DND-41 (cell line): ENCODE data around the gene MDH1.

ENCODE experiments used
- ATAC-seq: fragments of 200-7000 bp; cut with Tn5 transposase; 3 replicates; pipeline ENCODE4 v1.9.1; 2021; ENCODE audit warnings: low read depth; ENCODE audit not compliant: insufficient read depth
- DNase-seq: peaks from one replicate; pipeline ENCODE4 v3.0.0-alpha.2; 2020
- H2AFZ ChIP-seq: 2 replicates; pipeline ENCODE4 v1.6.0; 2012; ENCODE audit warnings: low read depth, low read length
- H3K27ac ChIP-seq: 2 replicates; pipeline ENCODE4 v1.5.1; 2012; ENCODE audit warnings: low read length, inconsistent platforms
- H3K27me3 ChIP-seq: fragments of 200-600 bp; sonication (generic); 2 replicates; pipeline ENCODE4 v1.6.0; 2012; ENCODE audit warnings: low read length, mild to moderate bottlenecking, inconsistent platforms; ENCODE audit not compliant: insufficient read depth, poor library complexity
- H3K36me3 ChIP-seq: 2 replicates; pipeline ENCODE4 v1.5.1; 2012; ENCODE audit warnings: low read length, inconsistent platforms; ENCODE audit not compliant: insufficient read depth
- H3K4me1 ChIP-seq: 2 replicates; pipeline ENCODE4 v1.5.1; 2012; ENCODE audit warnings: mild to moderate bottlenecking, low read length; ENCODE audit not compliant: insufficient read depth
- H3K4me2 ChIP-seq: 2 replicates; pipeline ENCODE4 v1.6.0; 2012; ENCODE audit warnings: mild to moderate bottlenecking, moderate library complexity, low read length, inconsistent platforms; ENCODE audit not compliant: insufficient read depth
- H3K4me3 ChIP-seq, 2 experiments: fragments of 200-600 bp in 1 of 2; shearing (Covaris generic) in 1 of 2; 2 replicates each; pipeline ENCODE4 v1.5.1; 2012 to 2016; ENCODE audit warnings: inconsistent platforms in 2 of 2, low read length in 2 of 2, mild to moderate bottlenecking in 2 of 2, low read depth in 1 of 2, moderate library complexity in 1 of 2
- H3K79me2 ChIP-seq: 2 replicates; pipeline ENCODE4 v1.6.0; 2012; ENCODE audit warnings: low read length, inconsistent platforms; ENCODE audit not compliant: insufficient read depth
- H3K9ac ChIP-seq: 2 replicates; pipeline ENCODE4 v1.6.0; 2012; ENCODE audit warnings: low read depth, mild to moderate bottlenecking, inconsistent platforms, low read length, moderate library complexity
- H3K9me3 ChIP-seq: 2 replicates; pipeline ENCODE4 v1.5.1; 2012; ENCODE audit warnings: low read length, moderate library complexity, mild to moderate bottlenecking, inconsistent platforms; ENCODE audit not compliant: insufficient read depth, severe bottlenecking
- H4K20me1 ChIP-seq: 2 replicates; pipeline ENCODE4 v1.6.0; 2012; ENCODE audit warnings: low read length; ENCODE audit not compliant: insufficient read depth
- EZH2 ChIP-seq: IDR thresholded peaks from 3 replicates; pipeline ENCODE4 v1.6.1; 2012; ENCODE audit warnings: borderline replicate concordance, low read depth, mild to moderate bottlenecking, moderate library complexity, low read length, inconsistent platforms; ENCODE audit not compliant: severe bottlenecking
- TF ChIP-seq, protein P1 (sequence below): IDR thresholded peaks from 2 replicates; pipeline ENCODE4 v1.5.1; 2012; ENCODE audit warnings: borderline replicate concordance, low read length, moderate library complexity, mild to moderate bottlenecking; ENCODE audit not compliant: poor library complexity, severe bottlenecking; ENCODE audit errors: extremely low read depth

The MDH1 gene

DNA sequence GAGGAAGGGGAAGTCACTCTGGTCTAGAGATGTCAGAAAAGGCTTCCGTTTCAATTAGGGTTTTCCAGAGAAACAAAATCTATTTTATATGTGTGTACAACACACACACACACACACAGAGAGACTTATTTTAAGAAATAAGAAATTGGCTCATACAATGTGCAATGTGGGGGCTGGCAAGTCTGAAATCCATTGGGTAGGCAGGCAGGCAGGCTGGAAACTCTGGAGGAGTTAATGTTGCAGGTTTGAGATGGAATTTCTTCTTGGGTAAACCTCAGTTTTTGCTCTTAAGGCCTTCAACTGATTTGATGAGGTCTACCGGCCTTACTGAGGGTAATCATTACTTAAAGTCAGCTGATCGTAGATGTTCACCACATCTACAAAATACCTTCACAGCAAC, 62.6 kb downstream of the MDH1 start:
- no peaks in the 10 kb centered on the region for H3K9me3 ChIP-seq
- H3K4me3 ChIP-seq = no peak overlapping the region
- H3K4me2 ChIP-seq = no peak overlapping the region
- H3K36me3 ChIP-seq = no peaks in the 10 kb centered on the region
- ATAC-seq = no peak
- no peak overlapping the region for H2AFZ ChIP-seq
- H3K27ac ChIP-seq = no peak overlapping the region
- no peaks in the 10 kb centered on the region for H3K4me1 ChIP-seq
- H3K9ac ChIP-seq = no peak overlapping the region
- no peaks in the 10 kb centered on the region for H3K27me3 ChIP-seq
- DNase-seq = no peak
- TF ChIP-seq, protein P1, sequence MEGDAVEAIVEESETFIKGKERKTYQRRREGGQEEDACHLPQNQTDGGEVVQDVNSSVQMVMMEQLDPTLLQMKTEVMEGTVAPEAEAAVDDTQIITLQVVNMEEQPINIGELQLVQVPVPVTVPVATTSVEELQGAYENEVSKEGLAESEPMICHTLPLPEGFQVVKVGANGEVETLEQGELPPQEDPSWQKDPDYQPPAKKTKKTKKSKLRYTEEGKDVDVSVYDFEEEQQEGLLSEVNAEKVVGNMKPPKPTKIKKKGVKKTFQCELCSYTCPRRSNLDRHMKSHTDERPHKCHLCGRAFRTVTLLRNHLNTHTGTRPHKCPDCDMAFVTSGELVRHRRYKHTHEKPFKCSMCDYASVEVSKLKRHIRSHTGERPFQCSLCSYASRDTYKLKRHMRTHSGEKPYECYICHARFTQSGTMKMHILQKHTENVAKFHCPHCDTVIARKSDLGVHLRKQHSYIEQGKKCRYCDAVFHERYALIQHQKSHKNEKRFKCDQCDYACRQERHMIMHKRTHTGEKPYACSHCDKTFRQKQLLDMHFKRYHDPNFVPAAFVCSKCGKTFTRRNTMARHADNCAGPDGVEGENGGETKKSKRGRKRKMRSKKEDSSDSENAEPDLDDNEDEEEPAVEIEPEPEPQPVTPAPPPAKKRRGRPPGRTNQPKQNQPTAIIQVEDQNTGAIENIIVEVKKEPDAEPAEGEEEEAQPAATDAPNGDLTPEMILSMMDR = no peak
- H4K20me1 ChIP-seq = no peaks in the 10 kb centered on the region
- no peaks in the 10 kb centered on the region for H3K79me2 ChIP-seq

DNA sequence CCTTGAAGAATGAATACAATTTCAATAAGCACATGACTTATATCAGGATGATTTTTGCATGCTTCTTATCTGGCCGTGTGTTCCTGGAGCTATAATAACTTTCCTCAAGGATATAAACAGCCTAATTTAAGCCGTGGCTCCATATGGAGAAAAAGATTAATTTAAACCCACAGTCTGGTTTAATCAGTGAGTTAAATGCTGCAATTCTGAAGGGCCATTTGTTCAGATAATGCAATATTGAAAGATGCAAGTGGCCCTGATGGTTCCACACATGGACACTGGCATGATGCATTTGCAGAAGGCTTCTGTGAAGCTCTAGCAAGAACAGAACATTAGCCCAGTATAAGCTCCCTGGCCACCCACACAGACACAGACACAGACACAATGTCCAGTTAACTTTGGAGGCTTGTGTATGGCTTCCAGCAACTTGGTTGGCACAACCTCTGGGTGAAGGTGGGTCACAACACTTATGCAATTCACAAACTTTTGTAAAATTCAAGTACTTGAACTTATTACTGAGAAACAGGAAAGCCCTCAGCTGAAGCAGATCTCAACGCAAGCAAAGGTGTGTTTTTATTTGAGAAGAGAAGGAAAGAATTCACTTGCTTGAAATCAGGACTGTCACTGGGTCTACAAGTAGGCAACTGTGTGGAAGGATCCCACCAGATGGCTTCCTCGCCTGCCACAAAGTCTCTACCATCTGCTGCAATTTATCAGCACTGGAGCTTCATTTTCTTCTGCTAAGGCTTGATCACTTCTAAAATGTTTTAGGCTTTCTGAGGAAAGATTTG, 63.3 kb downstream of the MDH1 start:
- no peak overlapping the region for H3K4me2 ChIP-seq
- TF ChIP-seq, protein P1 = no peak
- no peak for TF ChIP-seq EZH2
- H3K4me1 ChIP-seq = no peaks in the 10 kb centered on the region
- H3K4me3 ChIP-seq = no peak overlapping the region
- H3K79me2 ChIP-seq = no peaks in the 10 kb centered on the region
- ATAC-seq = no peak
- no peaks in the 10 kb centered on the region for H3K36me3 ChIP-seq
- DNase-seq = no peak
- no peak overlapping the region for H3K9ac ChIP-seq
- H4K20me1 ChIP-seq = no peaks in the 10 kb centered on the region
- no peaks in the 10 kb centered on the region for H3K9me3 ChIP-seq
- H3K27me3 ChIP-seq = no peaks in the 10 kb centered on the region
- H3K27ac ChIP-seq = no peak overlapping the region
- H2AFZ ChIP-seq = no peak overlapping the region

DNA sequence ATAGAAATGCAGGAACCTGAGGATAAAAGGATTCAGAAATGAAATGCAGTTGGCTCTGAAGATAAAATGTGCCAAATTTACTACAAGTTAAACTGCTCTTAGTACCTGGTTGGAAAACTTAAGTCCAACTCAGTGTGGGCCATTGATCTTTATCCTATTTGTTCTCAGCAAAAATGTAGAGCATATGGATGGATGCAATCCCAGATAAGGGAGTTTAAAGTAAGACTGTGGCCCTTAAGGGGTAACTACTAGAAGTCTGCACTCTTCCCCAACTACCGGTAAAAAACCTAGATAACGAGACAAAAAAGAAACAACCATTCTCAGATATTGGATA, 63.9 kb downstream of the MDH1 start:
- Histone ChIP-seq H3K9me3 (no peaks in the 10 kb centered on the region), H3K4me2 (no peak overlapping the region), H2AFZ (no peak overlapping the region), H3K27ac (no peak overlapping the region), H3K9ac (no peak overlapping the region), H3K4me3 (no peak overlapping the region), H3K36me3 (no peaks in the 10 kb centered on the region), H4K20me1 (no peaks in the 10 kb centered on the region), H3K27me3 (no peaks in the 10 kb centered on the region), H3K4me1 (no peaks in the 10 kb centered on the region), H3K79me2 (no peaks in the 10 kb centered on the region)
- ATAC-seq = no peak
- no peak for TF ChIP-seq EZH2
- TF ChIP-seq, protein P1 = no peak
- DNase-seq = no peak
